Pancreas (tissue), 10 donors: ENCODE results near the gene PIGO. TPM values are rescaled to one million over a fixed set of nuclear protein-coding genes. Genes with fewer than 3 reads are reported as not detected.
A peak's percentile ranks its signal among the peaks of the same experiment; 100 is the strongest.

ENCODE experiments used
- ATAC-seq, 4 donors: fragments of 200-7000 bp; cut with Tn5 transposase; one replicate each; pipeline versions ENCODE4 v1.8.0 to v1.9.1; 2020; ENCODE audit warnings: mild to moderate bottlenecking in 4 of 4, moderate library complexity in 4 of 4
- DNase-seq, 6 donors: peaks; one replicate each; pipeline ENCODE4 v3.0.0-alpha.2; 2020
- FAIRE-seq: peaks from 2 replicates; lab custom pipeline; 2012; peaks lifted over from hg19 to GRCh38; lab: Jason Lieb, UNC
- H3K27ac ChIP-seq, 4 donors: fragments of 200-600 bp; sonication (generic); 1 replicate in 3 of 4; 2 replicates in 1 of 4; pipeline versions ENCODE4 v1.5.0 to v1.8.0; 2020
- H3K27me3 ChIP-seq, 4 donors: fragments of 200-600 bp; one replicate each; pipeline ENCODE4 v1.8.0; 2021
- H3K36me3 ChIP-seq, 3 donors: fragments of 200-600 bp; sonication (generic) in 1 of 3; one replicate each; pipeline versions ENCODE4 v1.5.0 to v1.8.0; 2020 to 2021
- H3K4me1 ChIP-seq, 3 donors: fragments of 200-600 bp; one replicate each; pipeline ENCODE4 v1.8.0; 2021
- H3K4me3 ChIP-seq, 4 donors: fragments of 200-600 bp; sonication (generic) in 2 of 4; one replicate each; pipeline versions ENCODE4 v1.5.0 to v1.8.0; 2020 to 2021
- H3K9me3 ChIP-seq, 4 donors: fragments of 200-600 bp; one replicate each; pipeline ENCODE4 v1.8.0; 2021
- CTCF ChIP-seq, 4 donors: fragments of 200-600 bp; sonication (generic) in 3 of 4; IDR thresholded peaks; one replicate each; pipeline versions ENCODE4 v1.5.0 to v1.8.0; 2021; ENCODE audit warnings: antibody characterized with exemption in 4 of 4
- WGBS, 2 donors: extraction: QIAGEN DNeasy Blood & Tissue Kit; methylation state at CpG; one replicate each; pipeline ENCODE4 v1.1.7; 2013; 5-methylcytosine and 5-hydroxymethylcytosine counted together
- intact Hi-C, 3 donors: fragments of 100-400 bp; cut with DNase I; formaldehyde crosslinking; loops; one replicate each; pipeline versions ENCODE4 v1.11.1 to v1.14.2; 2022
- polyA plus RNA-seq, 2 donors: library from polyadenylated mRNA; stranded (reverse); fragments of 200-250 nt; gene quantifications; one replicate each; pipeline ENCODE4 v1.2.3, GENCODE V29; 2013
- total RNA-seq, 6 donors: library from RNA; stranded (reverse); fragmentation: NEBNext Ultra II Directional in 4 of 6; extraction: Animal tissue kit (Norgen Biotek cat#: 25700) in 4 of 6; gene quantifications; one replicate each; pipeline versions ENCODE4 v1.2.1 to v1.2.4, GENCODE V29; 2021 to 2023
- donor health status: healthy with polysubstance abuse.
- donor health status: DM: no; HTN: no; CAD: no; lungs with moderate emphysema.
- donor health status: DM: no; HTN: no; CAD: no.
- donor health status: control.
- donor health status: control.
- donor health status: Bipolar disorder and iron deficiency.
- donor health status: DM: yes; HTN: yes; CAD: no.
- donor health status: DM: no; HTN: no; CAD: no.
- donor health status: DM: no; HTN: no; CAD: no.
- donor health status: DM: yes; HTN: yes; CAD: no.

Gene PIGO
- 10 to 100 TPM; 14.2 to 19.8 (median 16.4) TPM for total RNA-seq
- 10 to 100 TPM; 20.0 to 26.1 TPM for polyA plus RNA-seq

DNA sequence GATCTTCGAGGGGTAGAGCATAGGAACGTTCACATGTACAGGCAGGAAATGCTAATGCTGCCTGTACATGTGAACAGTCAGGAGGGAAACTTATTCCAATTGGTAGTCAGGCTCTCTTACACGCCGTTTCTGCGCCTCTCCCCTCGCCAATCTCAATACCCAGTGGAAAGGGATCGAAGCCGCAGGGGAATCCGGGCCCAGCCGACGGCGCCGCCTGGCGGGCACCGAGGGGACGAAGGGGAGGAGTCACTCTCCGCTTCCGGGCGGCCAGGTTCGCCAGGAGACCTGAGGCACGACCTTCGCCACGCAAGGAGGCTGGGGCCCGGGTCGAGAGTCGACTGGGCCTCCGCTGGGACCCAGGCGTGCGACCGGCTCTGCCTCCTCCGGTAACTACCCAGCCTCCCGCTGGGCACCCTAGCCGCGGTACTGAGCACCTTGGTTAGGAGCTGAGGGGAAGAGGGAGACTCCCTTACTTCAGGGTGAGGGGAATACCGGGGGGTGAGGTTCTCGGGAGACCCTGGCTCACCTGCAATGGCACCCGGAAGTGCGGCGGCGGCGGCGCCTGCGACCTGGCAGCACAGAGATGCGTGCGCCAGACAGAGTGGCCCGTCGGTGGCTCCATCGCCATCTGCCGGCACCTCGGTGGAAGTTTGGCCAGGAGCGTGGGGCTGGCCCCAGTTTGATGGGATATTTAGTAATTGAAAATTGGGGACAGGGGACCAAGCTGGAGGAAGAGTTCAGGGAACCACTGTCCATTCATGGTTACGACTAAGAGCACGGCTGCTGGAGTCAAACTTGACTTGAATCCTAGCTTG, at the start of gene PIGO:
Gene PIGO (minus strand): TSS at position 557 of the 815 bp plus-strand sequence. CDS start 1,026 bp downstream, outside the sequence.
- Histone ChIP-seq H3K27me3 (no peaks in the 10 kb centered on the region), H3K4me3 (peak within 1 kb of the TSS; percentile 62 to 92 (median 70)), H3K27ac (peak within 1 kb of the TSS; percentile 96 to 99 (median 97)), H3K9me3 (no peaks in the 10 kb centered on the region), H3K4me1 (peaks cover 0 to 5% (median 3%) of the 10 kb centered on the region in 3 donors), H3K36me3 (peaks cover 0 to 14% (median 0%) of the 10 kb centered on the region in 3 donors)
- DNase-seq (peak; percentile 88 to 97 (median 91)), ATAC-seq (peak; percentile 96 to 99 (median 97)), FAIRE-seq (no peak)
- intact Hi-C loops, result no loop called here
- TF ChIP-seq CTCF (IDR thresholded peaks at IDR 0.05), result peak; percentile 46 to 73 (median 62)
- WGBS, 2 donors, result 0 to 1% methylated on average over 52 to 53 of the region's 53 CpGs

- Histone ChIP-seq H3K9me3 (peaks cover 0 to 5% (median 0%) of the 10 kb centered on the region in 4 donors), H3K4me1 (no peaks in the 10 kb centered on the region)
Observed at GRCh38 chr9:35142037-35142436, 45.6 kb upstream of the PIGO start.

DNA sequence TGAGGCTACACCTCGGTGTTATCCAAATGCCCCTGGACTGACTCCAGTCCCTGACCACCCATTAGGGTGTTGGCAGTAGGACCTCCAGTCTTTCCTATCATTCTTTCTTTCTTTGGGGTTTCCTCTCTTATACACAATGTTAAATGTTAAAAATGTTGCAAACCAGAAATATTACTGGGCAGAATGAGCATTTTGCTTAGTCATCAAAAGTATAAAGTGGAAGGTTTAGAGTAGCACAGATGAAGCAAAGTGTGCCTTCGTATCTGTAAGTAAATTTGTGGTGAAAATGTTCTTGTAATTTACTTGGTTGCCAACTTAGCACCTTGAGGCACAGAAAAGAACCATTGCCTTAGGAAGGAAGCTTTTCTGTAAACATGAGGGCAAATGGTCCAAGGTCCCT, 43.7 kb upstream of the PIGO start:
- H3K27me3 ChIP-seq, result no peaks in the 10 kb centered on the region
- ATAC-seq, result no peak
- no peaks in the 10 kb centered on the region for H3K4me1 ChIP-seq
- H3K9me3 ChIP-seq, result peaks cover 0 to 5% (median 0%) of the 10 kb centered on the region in 4 donors
- 82 to 89% methylated on average over 2 of the region's 2 CpGs for WGBS, 2 donors
- no peak for TF ChIP-seq CTCF (IDR thresholded peaks at IDR 0.05)
- FAIRE-seq, result no peak
- H3K4me3 ChIP-seq, result no peak overlapping the region
- intact Hi-C loops, result no loop called here
- H3K36me3 ChIP-seq, result no peaks in the 10 kb centered on the region
- DNase-seq, result no peak
- H3K27ac ChIP-seq, result no peak overlapping the region

More at GRCh38 chr9:35142037-35142436, 45.6 kb upstream of the PIGO start:
- H3K4me3 ChIP-seq, result no peak overlapping the region
- H3K36me3 ChIP-seq, result no peaks in the 10 kb centered on the region
- no peak for DNase-seq
- 87 to 96% methylated on average over 5 of the region's 5 CpGs for WGBS, 2 donors
- H3K27ac ChIP-seq, result no peak overlapping the region
- no peaks in the 10 kb centered on the region for H3K27me3 ChIP-seq
- ATAC-seq, result no peak
- no peak for TF ChIP-seq CTCF (IDR thresholded peaks at IDR 0.05)
- FAIRE-seq, result no peak
- intact Hi-C loops, result no loop called here

GRCh38 chr9:35136866-35137265, 40.5 kb upstream of the PIGO start:
- peaks cover 0 to 3% (median 0%) of the 10 kb centered on the region in 3 donors for H3K4me1 ChIP-seq
- no peak overlapping the region for H3K27ac ChIP-seq
- no peaks in the 10 kb centered on the region for H3K27me3 ChIP-seq
- H3K9me3 ChIP-seq, result no peaks in the 10 kb centered on the region
- WGBS, 2 donors, result 83 to 86% methylated on average over 8 of the region's 8 CpGs
- no peak for DNase-seq
- no peaks in the 10 kb centered on the region for H3K36me3 ChIP-seq
- intact Hi-C loops, result loop anchor here in 1 of 3 donors (10.0 kb wide), 1 partner anchor 128 kb away; no protein-coding TSS in a partner anchor
- no peak overlapping the region for H3K4me3 ChIP-seq
- FAIRE-seq, result no peak
- no peak for ATAC-seq
- no peak for TF ChIP-seq CTCF (IDR thresholded peaks at IDR 0.05)
